CD4-positive, alpha-beta T cell treated with Interleukin-17A for 4 hours (primary cell): ENCODE results near the gene BSN.

Experiments
- DNase-seq: peaks from one replicate; pipeline ENCODE4 v3.0.0-alpha.2; 2020; ENCODE audit warnings: mixed read lengths

Gene BSN

GRCh38 chr3:49602877-49603411 is 48.7 kb downstream of the BSN start:
- peak; percentile 78 for DNase-seq

- DNase-seq = no peak
Observed at GRCh38 chr3:49606427-49606826, 52.1 kb downstream of the BSN start.

- DNase-seq = no peak
Observed at GRCh38 chr3:49607105-49607591, 52.9 kb downstream of the BSN start.

- no peak for DNase-seq
Observed at GRCh38 chr3:49607796-49608195, 53.5 kb downstream of the BSN start.

- DNase-seq = no peak
Observed at GRCh38 chr3:49609314-49609713, 55.0 kb downstream of the BSN start.

GRCh38 chr3:49609815-49610214 is 55.5 kb downstream of the BSN start:
- no peak for DNase-seq

GRCh38 chr3:49610666-49611280 is 56.5 kb downstream of the BSN start:
- DNase-seq = no peak

- DNase-seq = no peak
Observed at GRCh38 chr3:49611291-49611690, 57.0 kb downstream of the BSN start.

GRCh38 chr3:49611719-49612118 is 57.4 kb downstream of the BSN start:
- no peak for DNase-seq

GRCh38 chr3:49614936-49615335 is 60.7 kb downstream of the BSN start:
- no peak for DNase-seq

- no peak for DNase-seq
Observed at GRCh38 chr3:49616061-49616460, 61.8 kb downstream of the BSN start.

GRCh38 chr3:49616491-49616941 is 62.2 kb downstream of the BSN start:
- DNase-seq = no peak

- DNase-seq = no peak
Observed at GRCh38 chr3:49617390-49618013, 63.2 kb downstream of the BSN start.

- DNase-seq = no peak
Observed at GRCh38 chr3:49618412-49618811, 64.1 kb downstream of the BSN start.

GRCh38 chr3:49619649-49620048 is 65.4 kb downstream of the BSN start:
- no peak for DNase-seq

- DNase-seq = no peak
Observed at GRCh38 chr3:49620728-49621127, 66.5 kb downstream of the BSN start.

- no peak for DNase-seq
Observed at GRCh38 chr3:49623071-49623470, 68.8 kb downstream of the BSN start.

- DNase-seq = no peak
Observed at GRCh38 chr3:49625071-49625470, 70.8 kb downstream of the BSN start.

GRCh38 chr3:49626101-49626581 is 71.9 kb downstream of the BSN start:
- DNase-seq = no peak

GRCh38 chr3:49626796-49627195 is 72.5 kb downstream of the BSN start:
- no peak for DNase-seq

- no peak for DNase-seq
Observed at GRCh38 chr3:49627634-49628033, 73.4 kb downstream of the BSN start.

GRCh38 chr3:49628249-49628648 is 74.0 kb downstream of the BSN start:
- DNase-seq = no peak

GRCh38 chr3:49629451-49629850 is 75.2 kb downstream of the BSN start:
- no peak for DNase-seq

- DNase-seq = no peak
Observed at GRCh38 chr3:49629866-49630265, 75.6 kb downstream of the BSN start.
